Fibroblast of skin of left quadriceps (primary cell): ENCODE data around the gene KIF26B.
"Not testable (repeated sequence)": the region's sequence is repeated elsewhere in the genome, so short reads cannot be mapped to it uniquely, and the experiment has no call there.

Experiments
- DNase-seq, 2 experiments: peaks; one replicate each; pipeline ENCODE4 v3.0.0-alpha.2; 2013; ENCODE audit warnings: low read depth in 2 of 2

Gene KIF26B

GRCh38 chr1:245694753-245695195, 540.0 kb downstream of the KIF26B start:
- DNase-seq: no peak

GRCh38 chr1:245695211-245695610, 540.4 kb downstream of the KIF26B start:
- no peak for DNase-seq

- DNase-seq: not testable (repeated sequence)
Measured at GRCh38 chr1:245695701-245696100, 540.9 kb downstream of the KIF26B start.

- DNase-seq: no peak
Measured at GRCh38 chr1:245698116-245698515, 543.3 kb downstream of the KIF26B start.

GRCh38 chr1:245698860-245699259, 544.1 kb downstream of the KIF26B start:
- no peak for DNase-seq

- no peak for DNase-seq
Measured at GRCh38 chr1:245700631-245701030, 545.8 kb downstream of the KIF26B start.

- DNase-seq: no peak
Measured at GRCh38 chr1:245701631-245702030, 546.8 kb downstream of the KIF26B start.

- DNase-seq: no peak
Measured at GRCh38 chr1:245702346-245702745, 547.6 kb downstream of the KIF26B start.

GRCh38 chr1:245704341-245704740, 549.6 kb downstream of the KIF26B start:
- no peak for DNase-seq

- DNase-seq: no peak
Measured at GRCh38 chr1:245704765-245705164, 550.0 kb downstream of the KIF26B start.

GRCh38 chr1:245707941-245708340, 553.2 kb downstream of the KIF26B start:
- no peak for DNase-seq

GRCh38 chr1:245710961-245711903, 556.4 kb downstream of the KIF26B start:
- DNase-seq: no peak

GRCh38 chr1:245714027-245714426, 559.2 kb downstream of the KIF26B start:
- DNase-seq: not testable (repeated sequence)

GRCh38 chr1:245715291-245715701, 560.5 kb downstream of the KIF26B start:
- DNase-seq: no peak

- DNase-seq: peak; percentile 61 to 64
Measured at GRCh38 chr1:245715970-245716369, 561.2 kb downstream of the KIF26B start.

GRCh38 chr1:245716561-245716960, 561.8 kb downstream of the KIF26B start:
- no peak for DNase-seq

GRCh38 chr1:245717611-245718010, 562.8 kb downstream of the KIF26B start:
- no peak for DNase-seq

- DNase-seq: no peak
Measured at GRCh38 chr1:245718123-245718522, 563.3 kb downstream of the KIF26B start.

- no peak for DNase-seq
Measured at GRCh38 chr1:245718951-245719350, 564.2 kb downstream of the KIF26B start.

- no peak for DNase-seq
Measured at GRCh38 chr1:245721488-245721887, 566.7 kb downstream of the KIF26B start.

GRCh38 chr1:245728035-245728434, 573.2 kb downstream of the KIF26B start:
- not testable (repeated sequence) for DNase-seq

- no peak for DNase-seq
Measured at GRCh38 chr1:245730801-245731200, 576.0 kb downstream of the KIF26B start.

GRCh38 chr1:245740336-245740735, 585.6 kb downstream of the KIF26B start:
- DNase-seq: not testable (repeated sequence)
